Transverse colon (tissue), 3 donors: ENCODE data around the gene HECW1.

Source experiments
- CTCF ChIP-seq, 5 experiments: fragments of 200-600 bp in 3 of 5; fragments of 450-650 bp in 2 of 5; sonication (generic) in 3 of 5; IDR thresholded peaks; 1 replicate in 2 of 5; 2 replicates in 3 of 5; pipeline ENCODE4 v1.5.1; 2016 to 2017; ENCODE audit warnings: antibody characterized with exemption in 5 of 5, inconsistent platforms in 3 of 5, mild to moderate bottlenecking in 2 of 5, moderate library complexity in 1 of 5
- EP300 ChIP-seq: sonication (generic); formaldehyde crosslinking; IDR thresholded peaks from one replicate; pipeline ENCODE4 v1.6.1; 2017; ENCODE audit warnings: antibody characterized with exemption, low read depth

- no peak for TF ChIP-seq CTCF (IDR thresholded peaks at IDR 0.05)
- no peak for TF ChIP-seq EP300
Measured at GRCh38 chr7:43351683-43352082, 239.2 kb downstream of the HECW1 start.
